HG03060 (cell line): ENCODE measurements around the gene NUP205.

ENCODE experiments used
- ATAC-seq: cut with Tn5 transposase; IDR thresholded peaks from one replicate; pipeline ENCODE4 v1.9.1; 2021; ENCODE audit warnings: low read depth, moderate number of reproducible peaks; ENCODE audit not compliant: unreplicated experiment

NUP205 gene

GRCh38 chr7:135697276-135698049 is 139.7 kb downstream of the NUP205 start:
- no peak for ATAC-seq
